Coronary artery (tissue), 2 donors: ENCODE measurements around the gene BST1.

Source experiments
- DNase-seq: peaks from one replicate; pipeline ENCODE4 v3.0.0-alpha.2; 2017; ENCODE audit warnings: low spot score
- H3K27ac ChIP-seq, 2 donors: fragments of 200-600 bp; sonication (generic); one replicate each; pipeline ENCODE4 v1.5.1; 2016 to 2019
- H3K4me3 ChIP-seq: fragments of 200-600 bp; sonication (generic); 2 replicates; pipeline ENCODE4 v1.5.1; 2016; ENCODE audit warnings: mild to moderate bottlenecking, moderate library complexity
- TF ChIP-seq, protein P1 (sequence below): fragments of 200-600 bp; sonication (generic); IDR thresholded peaks from one replicate; pipeline ENCODE4 v1.5.1; 2019; ENCODE audit warnings: antibody characterized with exemption

BST1 gene

DNA sequence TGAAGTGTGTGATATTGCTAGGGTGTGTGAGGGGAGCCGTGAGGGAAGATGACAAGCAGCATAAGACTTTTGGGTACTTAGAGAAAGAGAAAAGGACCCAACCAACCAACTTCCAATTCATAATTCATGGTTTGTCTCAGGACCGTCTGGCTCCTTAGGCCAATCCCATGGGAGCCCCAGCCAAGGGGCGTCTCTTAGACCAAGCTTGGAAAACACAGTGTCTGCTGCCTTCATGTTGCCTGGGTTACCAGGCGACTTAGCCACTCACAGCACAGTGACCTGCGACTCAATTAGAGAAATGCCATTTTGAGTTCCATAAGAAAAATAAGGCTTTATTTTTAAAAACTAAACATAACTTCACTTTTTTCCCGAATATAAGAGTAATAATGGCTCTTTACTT lies 32.7 kb downstream of the BST1 start:
- TF ChIP-seq, protein P1, sequence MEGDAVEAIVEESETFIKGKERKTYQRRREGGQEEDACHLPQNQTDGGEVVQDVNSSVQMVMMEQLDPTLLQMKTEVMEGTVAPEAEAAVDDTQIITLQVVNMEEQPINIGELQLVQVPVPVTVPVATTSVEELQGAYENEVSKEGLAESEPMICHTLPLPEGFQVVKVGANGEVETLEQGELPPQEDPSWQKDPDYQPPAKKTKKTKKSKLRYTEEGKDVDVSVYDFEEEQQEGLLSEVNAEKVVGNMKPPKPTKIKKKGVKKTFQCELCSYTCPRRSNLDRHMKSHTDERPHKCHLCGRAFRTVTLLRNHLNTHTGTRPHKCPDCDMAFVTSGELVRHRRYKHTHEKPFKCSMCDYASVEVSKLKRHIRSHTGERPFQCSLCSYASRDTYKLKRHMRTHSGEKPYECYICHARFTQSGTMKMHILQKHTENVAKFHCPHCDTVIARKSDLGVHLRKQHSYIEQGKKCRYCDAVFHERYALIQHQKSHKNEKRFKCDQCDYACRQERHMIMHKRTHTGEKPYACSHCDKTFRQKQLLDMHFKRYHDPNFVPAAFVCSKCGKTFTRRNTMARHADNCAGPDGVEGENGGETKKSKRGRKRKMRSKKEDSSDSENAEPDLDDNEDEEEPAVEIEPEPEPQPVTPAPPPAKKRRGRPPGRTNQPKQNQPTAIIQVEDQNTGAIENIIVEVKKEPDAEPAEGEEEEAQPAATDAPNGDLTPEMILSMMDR: no peak
- DNase-seq: no peak
- Histone ChIP-seq H3K4me3 (no peak overlapping the region), H3K27ac (no peak overlapping the region)

- H3K4me3 ChIP-seq: no peak overlapping the region
- no peak for DNase-seq
- TF ChIP-seq, protein P1: no peak
Measured at GRCh38 chr4:15736514-15737050, 33.7 kb downstream of the BST1 start.

GRCh38 chr4:15737255-15737654 lies 34.4 kb downstream of the BST1 start:
- TF ChIP-seq, protein P1: no peak
- Histone ChIP-seq H3K27ac (no peak overlapping the region), H3K4me3 (no peak overlapping the region)
- DNase-seq: no peak

More at GRCh38 chr4:15736514-15737050, 33.7 kb downstream of the BST1 start:
- H3K27ac ChIP-seq: no peak overlapping the region

DNA sequence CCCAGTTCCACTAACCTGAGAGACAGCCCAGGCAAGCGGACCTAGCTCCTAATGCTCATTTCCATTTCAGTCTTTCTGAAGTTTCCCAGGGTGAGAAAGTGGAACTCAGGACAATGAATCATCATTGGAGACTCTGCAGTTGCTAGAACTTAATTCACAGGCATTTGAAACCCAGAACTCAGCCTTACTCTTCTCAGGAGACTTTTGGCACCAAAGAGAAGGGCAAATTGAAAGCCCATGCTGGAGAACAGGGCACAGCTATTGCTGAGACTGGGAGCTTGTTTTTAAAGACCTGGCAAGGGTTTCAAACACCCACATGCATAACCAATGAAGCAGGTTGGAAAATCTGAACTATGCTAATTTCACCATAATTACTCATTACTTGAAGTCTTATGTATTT lies 36.0 kb downstream of the BST1 start:
- TF ChIP-seq, protein P1: no peak
- no peak for DNase-seq
- no peak overlapping the region for H3K4me3 ChIP-seq
- H3K27ac ChIP-seq: no peak overlapping the region

GRCh38 chr4:15740764-15741404 lies 38.0 kb downstream of the BST1 start:
- TF ChIP-seq, protein P1: no peak
- DNase-seq: no peak
- H3K27ac ChIP-seq: no peak overlapping the region
- H3K4me3 ChIP-seq: no peak overlapping the region

DNA sequence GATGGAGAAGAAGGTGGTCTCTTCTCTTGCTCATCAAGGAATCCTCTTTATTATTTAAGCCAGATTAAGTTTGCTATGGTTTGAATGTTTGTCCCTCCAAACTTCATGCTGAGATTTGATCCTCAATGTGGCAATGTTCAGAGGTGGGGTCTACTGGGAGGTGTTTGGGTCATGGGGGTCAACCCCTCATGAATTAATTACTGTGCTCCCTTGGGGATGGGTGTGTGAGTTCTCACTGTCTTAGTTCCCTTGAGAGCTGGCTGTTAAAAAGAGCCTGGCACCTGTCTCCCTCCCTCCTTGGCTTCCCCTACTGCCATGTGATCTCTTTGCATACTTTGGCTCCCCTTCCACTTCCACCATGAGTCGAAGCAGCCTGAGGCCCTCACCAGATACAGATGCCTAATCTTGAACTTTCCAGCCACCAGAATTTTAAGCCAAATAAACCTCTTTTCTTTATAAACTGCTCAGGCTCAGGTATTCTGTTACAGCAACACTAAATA lies 39.3 kb downstream of the BST1 start:
- no peak overlapping the region for H3K27ac ChIP-seq
- DNase-seq: no peak
- TF ChIP-seq, protein P1: no peak
- no peak overlapping the region for H3K4me3 ChIP-seq

DNA sequence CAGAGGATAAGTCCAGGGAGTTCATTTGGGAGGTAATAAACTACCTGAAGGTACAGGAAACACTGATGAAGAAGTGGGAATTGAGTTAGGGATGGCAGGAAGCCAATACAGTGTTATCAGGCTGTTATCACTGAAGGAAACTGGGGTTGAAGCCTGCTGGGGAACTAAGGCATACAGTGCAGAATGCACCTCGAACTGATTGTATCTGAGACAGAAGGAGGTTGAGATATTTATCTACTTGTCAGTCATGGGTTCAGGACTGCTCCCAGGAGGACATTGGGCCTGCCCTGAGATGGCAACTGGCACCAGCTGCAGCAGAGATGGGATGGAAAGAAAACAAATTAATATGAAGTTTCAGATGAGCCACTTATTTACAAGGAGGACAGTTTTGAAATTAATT lies 39.8 kb downstream of the BST1 start:
- Histone ChIP-seq H3K4me3 (no peak overlapping the region), H3K27ac (no peak overlapping the region)
- DNase-seq: no peak
- TF ChIP-seq, protein P1: no peak
